Measurements from ENCODE around the gene VAMP2.
A peak's percentile ranks its signal among the peaks of the same experiment; 100 is the strongest.

GRCh38 chr17:8156246-8156992 lies 6.3 kb downstream of the VAMP2 start:
- TF ChIP-seq PATZ1 (CRISPR knock-in tag; IDR thresholded peaks at IDR 0.05; ENCODE audit: borderline replicate concordance) (no peak), ZNF70 (CRISPR knock-in tag; IDR thresholded peaks at IDR 0.05) (no peak), TSHZ2 (CRISPR knock-in tag; IDR thresholded peaks at IDR 0.05) (no peak), SNAI2 (CRISPR knock-in tag; IDR thresholded peaks at IDR 0.05) (no peak), ZFP3 (CRISPR knock-in tag; IDR thresholded peaks at IDR 0.05) (no peak), ARNTL (CRISPR knock-in tag; IDR thresholded peaks at IDR 0.05; ENCODE audit: borderline replicate concordance, low read depth) (peak; percentile 100), PPARA (CRISPR knock-in tag; IDR thresholded peaks at IDR 0.05; ENCODE audit: borderline replicate concordance) (no peak), ESRRG (CRISPR knock-in tag; IDR thresholded peaks at IDR 0.05) (no peak), TCF4 (CRISPR knock-in tag; IDR thresholded peaks at IDR 0.05; ENCODE audit: borderline replicate concordance) (no peak)

Measured in SK-N-SH treated with all-trans-retinoic acid at 6 μM for 48 hours (cell line).